ENCODE measurements around the gene ZFR. TPM values are rescaled to one million over a fixed set of nuclear protein-coding genes. Genes with fewer than 3 reads are reported as not detected.

ZFR gene
- total RNA-seq, 1 experiment from 2014 or later, result 62.4 TPM

DNA sequence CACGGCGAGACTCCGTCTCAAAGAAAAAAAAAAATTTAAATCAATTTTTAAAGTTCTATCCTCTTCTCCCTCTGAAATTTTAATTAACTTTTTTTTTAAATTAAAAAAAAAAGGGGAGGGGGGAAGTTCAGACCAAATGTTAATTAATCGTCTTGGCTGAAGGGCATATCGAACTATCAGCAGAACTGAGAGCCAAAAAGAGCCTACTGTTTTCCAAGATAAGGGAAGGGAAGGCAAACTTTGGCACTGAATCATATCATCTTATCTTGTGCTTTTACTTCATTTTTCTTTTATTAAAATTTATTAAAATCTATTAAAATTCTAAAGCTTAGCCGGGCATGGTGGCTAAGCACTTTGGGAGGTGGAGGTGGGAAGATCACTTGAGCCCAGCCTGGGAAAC, 85.9 kb downstream of the ZFR start:
- Histone ChIP-seq H3K27me3 (ENCODE audit: insufficient read depth, low read length) (no peaks in the 10 kb centered on the region), H4K5ac (ENCODE audit: insufficient read length, low read depth, low read length) (no peak overlapping the region), H3K4ac (ENCODE audit: low read depth, low read length) (no peak overlapping the region), H3T11ph (ENCODE audit: low read length) (no peak overlapping the region), H2BK120ac (ENCODE audit: low read depth, low read length, poor library complexity, severe bottlenecking) (no peak overlapping the region), H3K4me1 (ENCODE audit: insufficient read depth, low read length) (peaks cover 3% of the 10 kb centered on the region; the same call in 1 of the 2 replicates), H2BK12ac (ENCODE audit: insufficient read length, low read depth, low read length) (no peak overlapping the region), H3K9ac (ENCODE audit: extremely low read depth, insufficient read length, low read length) (no peak overlapping the region), H3K18ac (ENCODE audit: insufficient read length, low read depth, low read length) (peak overlapping the region; percentile 74), H4K20me1 (ENCODE audit: control insufficient read depth, insufficient read depth, insufficient read length) (no peaks in the 10 kb centered on the region), H2AK5ac (ENCODE audit: insufficient read length, low read length) (no peak overlapping the region), H3K23me2 (ENCODE audit: insufficient read length, low read depth, low read length, poor library complexity, severe bottlenecking) (no peaks in the 10 kb centered on the region), H3K27ac (ENCODE audit: insufficient read length, low read depth, low read length) (no peak overlapping the region), H4K91ac (ENCODE audit: insufficient read length, low read depth, low read length) (no peak overlapping the region), H3K9me3 (ENCODE audit: control insufficient read depth, low read depth, low read length) (no peaks in the 10 kb centered on the region), H3K4me2 (ENCODE audit: insufficient read depth, insufficient read length, low read length) (no peak overlapping the region), H3K23ac (ENCODE audit: insufficient read length, low read depth, low read length) (no peak overlapping the region), H3K14ac (ENCODE audit: insufficient read depth, low read length) (no peak overlapping the region), H2BK15ac (ENCODE audit: low read depth, low read length) (no peak overlapping the region), H4K8ac (replicated peaks; ENCODE audit: insufficient read length, low read depth, low read length) (no peak overlapping the region), H3K56ac (ENCODE audit: insufficient read length, low read depth, low read length) (no peak overlapping the region), H2BK5ac (ENCODE audit: insufficient read length, low read length) (no peak overlapping the region), H3K79me2 (ENCODE audit: insufficient read depth, low read length) (no peaks in the 10 kb centered on the region), H2AFZ (ENCODE audit: low read length) (no peak overlapping the region), H2BK20ac (ENCODE audit: low read depth, low read length, poor library complexity, severe bottlenecking) (no peak overlapping the region), H3K79me1 (ENCODE audit: insufficient read depth, low read depth, low read length, poor library complexity, severe bottlenecking) (no peaks in the 10 kb centered on the region)
- WGBS (ENCODE audit: extremely low coverage, insufficient read length, low lambda C conversion rate), result no CpG with 5 or more reads among the region's 6 CpGs
- DNase-seq, result no peak
- peak overlapping the region in 2 of 3 experiments; percentile 94 to 95; a peak in 4 of 7 replicates for H3K27ac Mint-ChIP-seq
- peaks cover 21 to 55% (median 51%) of the 10 kb centered on the region in 3 experiments; a peak in 6 of 7 replicates for H3K36me3 Mint-ChIP-seq (ENCODE audit: insufficient read depth in 1 of 3, low read depth in 3 of 3)
- peaks cover 19 to 25% of the 10 kb centered on the region in 2 experiments for H3K4me1 Mint-ChIP-seq
- H3K4me3 Mint-ChIP-seq, result no peak overlapping the region
- TF ChIP-seq, protein P1, sequence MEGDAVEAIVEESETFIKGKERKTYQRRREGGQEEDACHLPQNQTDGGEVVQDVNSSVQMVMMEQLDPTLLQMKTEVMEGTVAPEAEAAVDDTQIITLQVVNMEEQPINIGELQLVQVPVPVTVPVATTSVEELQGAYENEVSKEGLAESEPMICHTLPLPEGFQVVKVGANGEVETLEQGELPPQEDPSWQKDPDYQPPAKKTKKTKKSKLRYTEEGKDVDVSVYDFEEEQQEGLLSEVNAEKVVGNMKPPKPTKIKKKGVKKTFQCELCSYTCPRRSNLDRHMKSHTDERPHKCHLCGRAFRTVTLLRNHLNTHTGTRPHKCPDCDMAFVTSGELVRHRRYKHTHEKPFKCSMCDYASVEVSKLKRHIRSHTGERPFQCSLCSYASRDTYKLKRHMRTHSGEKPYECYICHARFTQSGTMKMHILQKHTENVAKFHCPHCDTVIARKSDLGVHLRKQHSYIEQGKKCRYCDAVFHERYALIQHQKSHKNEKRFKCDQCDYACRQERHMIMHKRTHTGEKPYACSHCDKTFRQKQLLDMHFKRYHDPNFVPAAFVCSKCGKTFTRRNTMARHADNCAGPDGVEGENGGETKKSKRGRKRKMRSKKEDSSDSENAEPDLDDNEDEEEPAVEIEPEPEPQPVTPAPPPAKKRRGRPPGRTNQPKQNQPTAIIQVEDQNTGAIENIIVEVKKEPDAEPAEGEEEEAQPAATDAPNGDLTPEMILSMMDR (conservative IDR thresholded peaks at IDR 0.05), result no peak
- H3K9me3 Mint-ChIP-seq, result no peaks in the 10 kb centered on the region
- no peaks in the 10 kb centered on the region for H3K27me3 Mint-ChIP-seq (ENCODE audit: low read depth)
